Measurements from ENCODE around the gene S100A1. TPM values are rescaled to one million over a fixed set of nuclear protein-coding genes. Genes with fewer than 3 reads are reported as not detected.
A peak's percentile ranks its signal among the peaks of the same experiment; 100 is the strongest.

The S100A1 gene
- total and polyA plus RNA-seq, 2 of the 8 experiments (the other 6 are each of a cell fraction or from before 2014, with no cell fraction given), result 2.0 TPM; not detected in 1

DNA sequence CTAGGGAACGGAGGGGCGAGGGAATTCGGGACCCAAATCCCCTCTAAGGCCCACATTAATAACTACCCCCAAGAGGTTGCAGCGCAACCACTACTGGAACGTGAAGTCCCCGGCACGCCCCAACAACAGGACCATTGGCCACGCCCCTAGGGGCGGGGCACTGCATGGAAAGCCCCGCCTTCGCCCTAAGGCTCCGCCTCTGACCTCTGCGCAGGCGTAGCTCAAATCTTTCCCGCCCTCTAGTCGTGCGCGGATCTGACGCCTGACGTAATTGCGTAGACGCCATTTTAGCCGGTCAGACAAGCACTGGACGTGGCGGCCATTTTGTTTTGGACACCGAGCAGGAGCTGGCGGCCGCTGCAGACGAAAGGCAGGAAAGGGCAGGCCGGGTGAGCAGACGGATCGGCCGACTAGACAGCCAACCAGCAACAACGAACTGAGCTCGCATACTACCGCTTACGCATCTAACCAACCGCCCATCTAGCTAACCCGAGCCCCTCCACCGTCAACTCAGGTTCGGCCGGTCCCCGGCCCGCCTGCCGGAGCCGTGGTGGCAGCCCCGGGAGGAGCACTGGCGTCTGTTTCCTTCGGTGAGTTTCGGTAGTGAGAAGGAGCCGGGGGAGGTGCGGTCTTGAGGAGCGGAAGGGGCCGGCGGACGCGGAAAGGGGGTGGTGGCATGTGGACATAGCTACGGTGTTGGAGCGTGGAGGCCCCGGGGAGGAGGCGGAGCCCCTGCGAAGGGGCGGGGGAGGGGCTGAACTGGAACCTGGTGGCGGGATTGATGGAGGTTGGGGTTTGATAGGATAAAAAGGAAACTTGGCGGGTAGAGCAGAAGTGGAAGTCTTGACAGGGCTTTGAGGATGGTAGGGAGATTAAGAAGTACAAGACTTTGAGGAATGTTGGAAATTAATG, 5.8 kb downstream of the S100A1 start, which contains the start of gene CHTOP (continued):
- TF ChIP-seq SP1 (IDR thresholded peaks at IDR 0.05; ENCODE audit: low read depth, low read length), result peak; percentile 47; the same call in 1 of the 2 replicates

Measured in H1 (cell line).